GM19023 (cell line): ENCODE results near the gene CALCOCO2.
A peak's percentile ranks its signal among the peaks of the same experiment; 100 is the strongest.
"Not testable (repeated sequence)": the region's sequence is repeated elsewhere in the genome, so short reads cannot be mapped to it uniquely, and the experiment has no call there.

ENCODE experiments used
- ATAC-seq: cut with Tn5 transposase; IDR thresholded peaks from one replicate; pipeline ENCODE4 v1.9.1; 2021; ENCODE audit warnings: mild to moderate bottlenecking, moderate library complexity; ENCODE audit not compliant: unreplicated experiment

The CALCOCO2 gene

GRCh38 chr17:48872409-48872808 is 41.6 kb downstream of the CALCOCO2 start:
- ATAC-seq, result not testable (repeated sequence)

- no peak for ATAC-seq
Observed at GRCh38 chr17:48873209-48873608, 42.4 kb downstream of the CALCOCO2 start.

- no peak for ATAC-seq
Observed at GRCh38 chr17:48873696-48874443, 43.0 kb downstream of the CALCOCO2 start.

- no peak for ATAC-seq
Observed at GRCh38 chr17:48878920-48879898, 48.4 kb downstream of the CALCOCO2 start.

GRCh38 chr17:48882272-48882671 is 51.4 kb downstream of the CALCOCO2 start:
- ATAC-seq, result no peak

- no peak for ATAC-seq
Observed at GRCh38 chr17:48883171-48883570, 52.3 kb downstream of the CALCOCO2 start.

- ATAC-seq, result no peak
Observed at GRCh38 chr17:48890086-48890485, 59.3 kb downstream of the CALCOCO2 start.

- ATAC-seq, result no peak
Observed at GRCh38 chr17:48892940-48893645, 62.3 kb downstream of the CALCOCO2 start.

GRCh38 chr17:48893646-48894508 is 63.0 kb downstream of the CALCOCO2 start:
- ATAC-seq, result no peak

- ATAC-seq, result no peak
Observed at GRCh38 chr17:48894886-48895285, 64.1 kb downstream of the CALCOCO2 start.

GRCh38 chr17:48901241-48901640 is 70.4 kb downstream of the CALCOCO2 start:
- ATAC-seq, result no peak

GRCh38 chr17:48903401-48903800 is 72.6 kb downstream of the CALCOCO2 start:
- no peak for ATAC-seq

- ATAC-seq, result no peak
Observed at GRCh38 chr17:48904428-48904827, 73.6 kb downstream of the CALCOCO2 start.

GRCh38 chr17:48905987-48906515 is 75.2 kb downstream of the CALCOCO2 start:
- ATAC-seq, result no peak

GRCh38 chr17:48907713-48908046 is 76.8 kb downstream of the CALCOCO2 start:
- no peak for ATAC-seq

- ATAC-seq, result peak; percentile 84
Observed at GRCh38 chr17:48908047-48908843, 77.4 kb downstream of the CALCOCO2 start, which contains the start of gene UBE2Z. UBE2Z (plus strand) TSS chr17:48908407; CDS start chr17:48908504, 97 bp downstream.

- peak; percentile 29 for ATAC-seq
Observed at GRCh38 chr17:48908853-48909394, 78.1 kb downstream of the CALCOCO2 start.

- ATAC-seq, result no peak
Observed at GRCh38 chr17:48909783-48910182, 78.9 kb downstream of the CALCOCO2 start.

GRCh38 chr17:48910370-48910769 is 79.5 kb downstream of the CALCOCO2 start:
- no peak for ATAC-seq
